ENCODE data around the gene YRDC.

DNA sequence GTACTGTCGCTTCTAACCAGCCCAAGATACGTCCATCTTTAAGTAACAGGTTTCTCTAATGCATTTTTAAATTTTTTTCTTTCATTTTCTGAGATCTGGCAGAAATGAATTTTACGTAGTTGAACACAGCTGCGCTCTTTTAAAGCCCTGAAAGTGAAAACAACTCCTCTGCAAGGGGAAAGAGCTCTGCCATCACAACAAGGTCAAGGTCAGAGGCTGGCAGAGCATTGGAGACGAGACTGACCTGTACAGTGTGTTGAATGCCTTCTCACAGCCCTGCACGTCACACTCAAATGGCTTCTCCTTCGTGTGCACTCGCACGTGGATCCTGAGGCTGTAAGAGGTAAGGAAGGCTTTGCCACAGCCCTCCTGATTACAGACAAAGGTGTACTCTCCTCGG, 31.7 kb upstream of the YRDC start:
- TF ChIP-seq POLR2A (IDR thresholded peaks at IDR 0.05) = no peak
- TF ChIP-seq, protein P1, sequence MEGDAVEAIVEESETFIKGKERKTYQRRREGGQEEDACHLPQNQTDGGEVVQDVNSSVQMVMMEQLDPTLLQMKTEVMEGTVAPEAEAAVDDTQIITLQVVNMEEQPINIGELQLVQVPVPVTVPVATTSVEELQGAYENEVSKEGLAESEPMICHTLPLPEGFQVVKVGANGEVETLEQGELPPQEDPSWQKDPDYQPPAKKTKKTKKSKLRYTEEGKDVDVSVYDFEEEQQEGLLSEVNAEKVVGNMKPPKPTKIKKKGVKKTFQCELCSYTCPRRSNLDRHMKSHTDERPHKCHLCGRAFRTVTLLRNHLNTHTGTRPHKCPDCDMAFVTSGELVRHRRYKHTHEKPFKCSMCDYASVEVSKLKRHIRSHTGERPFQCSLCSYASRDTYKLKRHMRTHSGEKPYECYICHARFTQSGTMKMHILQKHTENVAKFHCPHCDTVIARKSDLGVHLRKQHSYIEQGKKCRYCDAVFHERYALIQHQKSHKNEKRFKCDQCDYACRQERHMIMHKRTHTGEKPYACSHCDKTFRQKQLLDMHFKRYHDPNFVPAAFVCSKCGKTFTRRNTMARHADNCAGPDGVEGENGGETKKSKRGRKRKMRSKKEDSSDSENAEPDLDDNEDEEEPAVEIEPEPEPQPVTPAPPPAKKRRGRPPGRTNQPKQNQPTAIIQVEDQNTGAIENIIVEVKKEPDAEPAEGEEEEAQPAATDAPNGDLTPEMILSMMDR (IDR thresholded peaks at IDR 0.05) = no peak

All from body of pancreas (tissue), 4 donors.